K562 (cell line): Measurements from ENCODE around the gene LIX1L. TPM values are rescaled to one million over a fixed set of nuclear protein-coding genes. Genes with fewer than 3 reads are reported as not detected.

Experiments
- ATAC-seq: fragments of 200-7000 bp; cut with Tn5 transposase; 3 replicates; pipeline ENCODE4 v1.9.1; 2020; ENCODE audit warnings: moderate library complexity
- BruUV-seq: library from RNA; stranded (reverse); fragments of 400-500 nt; replicated peaks from 2 replicates; lab custom pipeline; 2021; lab: Mats Ljungman, UMichigan
- CTCF ChIA-PET: fragments of 300-600 bp; formaldehyde crosslinking; extraction: SDS; loops from one replicate; lab custom pipeline; 2021; ENCODE audit warnings: low intra/inter-chr PET ratio; lab: Yijun Ruan, JAX
- POLR2A ChIA-PET: fragments of 300-600, 350-650 bp; sonication (Branson Sonifier 250); formaldehyde crosslinking; extraction: SDS; loops from one replicate; lab custom pipeline; 2021; ENCODE audit warnings: antibody characterized with exemption, inconsistent platforms; lab: Yijun Ruan, JAX
- DNase-seq, 4 experiments: peaks; one replicate each; pipeline versions ENCODE4 v3.0.0 to v3.0.0-alpha.2; 2011 to 2018; ENCODE audit warnings: low spot score in 3 of 4, mixed read lengths in 3 of 4; ENCODE audit errors: extremely low read depth in 1 of 4
- FAIRE-seq: peaks from 2 replicates; lab custom pipeline; 2011; peaks lifted over from hg19 to GRCh38; lab: Jason Lieb, UNC
- H2AFZ ChIP-seq: 2 replicates; pipeline ENCODE4 v1.6.0; 2011; ENCODE audit warnings: low read depth, low read length, control low read depth, inconsistent platforms
- H3K27ac ChIP-seq: fragments of 200-600 bp; 3 replicates; pipeline ENCODE4 v1.8.0; 2011; ENCODE audit warnings: low read depth, mild to moderate bottlenecking, control low read depth, inconsistent platforms, low read length, moderate library complexity, mixed read lengths; ENCODE audit errors: extremely low read depth
- H3K27me3 ChIP-seq, 2 experiments: fragments of 300-600 bp in 1 of 2; 2 replicates in 1 of 2; 3 replicates in 1 of 2; pipeline versions ENCODE4 v1.6.0 to v1.8.0; 2011; ENCODE audit warnings: inconsistent platforms in 2 of 2, low read length in 2 of 2, mild to moderate bottlenecking in 1 of 2, mixed read lengths in 1 of 2, moderate library complexity in 1 of 2; ENCODE audit not compliant: control insufficient read depth in 2 of 2, insufficient read depth in 2 of 2
- H3K36me3 ChIP-seq: fragments of 300-600 bp; 3 replicates; pipeline ENCODE4 v1.8.0; 2011; ENCODE audit warnings: mild to moderate bottlenecking, low read length, inconsistent platforms; ENCODE audit not compliant: control insufficient read depth, insufficient read depth
- H3K4me1 ChIP-seq, 2 experiments: fragments of 200-600 bp in 1 of 2; replicated peaks in 1 of 2; 2 replicates in 1 of 2; 3 replicates in 1 of 2; pipeline versions ENCODE4 v1.5.1 to v1.8.0; 2011; ENCODE audit warnings: inconsistent platforms in 2 of 2, low read length in 2 of 2, mild to moderate bottlenecking in 1 of 2, mixed read lengths in 1 of 2, moderate library complexity in 1 of 2; ENCODE audit not compliant: control insufficient read depth in 2 of 2, insufficient read depth in 2 of 2
- H3K4me2 ChIP-seq: 2 replicates; pipeline ENCODE4 v1.6.1; 2011; ENCODE audit warnings: low read length, control low read depth, inconsistent platforms, mixed read lengths; ENCODE audit not compliant: insufficient read depth
- H3K4me3 ChIP-seq: fragments of 200-600 bp; sonication (generic), shearing (Covaris generic); 2 replicates; pipeline ENCODE4 v1.5.1; 2016; ENCODE audit warnings: control low read depth, inconsistent platforms
- H3K79me2 ChIP-seq: fragments of 200-600 bp; 3 replicates; pipeline ENCODE4 v1.8.0; 2011; ENCODE audit warnings: low read length, inconsistent platforms; ENCODE audit not compliant: control insufficient read depth, insufficient read depth
- H3K9ac ChIP-seq, 2 experiments: 2 replicates each; pipeline versions ENCODE4 v1.6.0 to v1.6.1; 2011; ENCODE audit warnings: low read depth in 2 of 2, low read length in 2 of 2, control low read depth in 1 of 2, inconsistent platforms in 1 of 2, mild to moderate bottlenecking in 1 of 2, mixed read lengths in 1 of 2; ENCODE audit not compliant: insufficient read depth in 1 of 2
- H3K9me1 ChIP-seq: one replicate; pipeline ENCODE4 v1.6.0; 2011; ENCODE audit warnings: inconsistent platforms, mild to moderate bottlenecking, low read length, moderate library complexity; ENCODE audit not compliant: control insufficient read depth, insufficient read depth
- H3K9me3 ChIP-seq: replicated peaks from 2 replicates; pipeline ENCODE4 v1.5.1; 2011; ENCODE audit warnings: low read depth, low read length, inconsistent platforms; ENCODE audit not compliant: control insufficient read depth, insufficient read depth
- H4K20me1 ChIP-seq: replicated peaks from 2 replicates; pipeline ENCODE4 v1.6.1; 2011; ENCODE audit warnings: low read length, inconsistent platforms, mixed read lengths; ENCODE audit not compliant: control insufficient read depth, insufficient read depth
- CCNT2 ChIP-seq: IDR thresholded peaks from 2 replicates; pipeline ENCODE4 v1.6.1; 2011; ENCODE audit warnings: borderline replicate concordance, low read depth, mild to moderate bottlenecking, moderate library complexity, mixed read lengths, low read length; ENCODE audit not compliant: insufficient read length; ENCODE audit errors: extremely low read depth
- KDM1A ChIP-seq, 2 experiments: fragments of 450-650 bp; IDR thresholded peaks; 2 replicates each; pipeline ENCODE4 v1.6.1; 2016; ENCODE audit warnings: mild to moderate bottlenecking in 2 of 2
- ZC3H11A ChIP-seq: IDR thresholded peaks from 2 replicates; pipeline ENCODE4 v1.6.1; 2012; ENCODE audit warnings: low read depth, low read length, improper control_type of control experiment
- ZNF395 ChIP-seq: fragments of 200-800 bp; sonication (Bioruptor generic); IDR thresholded peaks from 2 replicates; pipeline ENCODE4 v1.6.1; 2017; ENCODE audit warnings: missing genetic modification characterization, missing compliant biosample characterization
- WGBS: fragments of 100-300 bp; shearing (Covaris generic); methylation state at CpG from one replicate; pipeline ENCODE4 v1.1.6; 2016; ENCODE audit warnings: low coverage, mixed read lengths; ENCODE audit not compliant: insufficient coverage; ENCODE audit errors: missing lambda C conversion rate; 5-methylcytosine and 5-hydroxymethylcytosine counted together
- in situ Hi-C: fragments of 300-500 bp; cut with MboI; formaldehyde crosslinking; loops from 4 replicates; pipeline ENCODE4 v1.15.0; 2018; ENCODE audit warnings: inconsistent platforms, mixed read lengths
- intact Hi-C: fragments of 100-400 bp; cut with micrococcal nuclease; formaldehyde crosslinking; loops from 2 replicates; pipeline ENCODE4 v1.14.2; 2022
- polyA plus RNA-seq, 8 experiments: library from polyadenylated mRNA; depleted of rRNA in 4 of 8; stranded (reverse) in 5 of 8; unstranded in 3 of 8; fragments of >200 nt; fragmentation: Nextera tagmentation in 2 of 8; fragmentation: Illumina TruSeq in 1 of 8; extraction: Ambion mirVana in 2 of 8; extraction: Trizol in 1 of 8; gene quantifications; 2 replicates each; pipeline versions ENCODE4 v1.2.1 to v1.2.3, GENCODE V29; 2011 to 2014; ENCODE audit warnings: inconsistent platforms in 1 of 8, missing spikeins in 1 of 8
- total RNA-seq, 7 experiments: library from RNA; depleted of rRNA in 6 of 7; stranded (reverse); fragments of >200 nt in 6 of 7; fragmentation: Illumina TruSeq in 2 of 7; extraction: Trizol in 2 of 7; gene quantifications; 2 replicates each; pipeline versions ENCODE4 v1.2.1 to v1.2.3, GENCODE V29; 2011 to 2021; ENCODE audit warnings: low replicate concordance in 1 of 7

Gene LIX1L
- total and polyA plus RNA-seq, 9 of the 15 experiments (the other 6 are each of a cell fraction or from before 2014, with no cell fraction given): 4.6 to 26.5 (median 12.5) TPM

DNA sequence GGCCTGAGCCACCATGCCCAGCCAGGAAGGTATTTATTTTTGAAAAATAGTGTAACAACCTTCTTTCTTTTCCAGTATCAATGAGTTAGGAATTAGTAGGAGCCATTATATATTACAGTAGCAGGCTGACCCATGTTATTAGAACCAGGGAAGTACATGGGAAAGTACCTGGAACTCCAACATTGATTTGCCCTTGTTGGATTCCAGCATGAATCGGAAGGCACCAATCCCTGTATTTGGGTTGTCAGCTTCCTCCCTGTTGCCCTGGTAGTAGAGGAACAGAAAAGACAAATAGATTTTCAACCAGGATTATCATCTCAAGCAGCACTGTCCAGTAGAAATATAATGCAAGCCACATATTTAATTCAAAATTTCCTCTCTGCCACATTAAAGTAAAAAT is 20.4 kb downstream of the LIX1L start (continued):
- TF ChIP-seq ZNF395 (CRISPR knock-in tag) (no peak), ZC3H11A (no peak), KDM1A (IDR thresholded peaks at IDR 0.05) (no peak)

- Histone ChIP-seq H3K9me3 (no peaks in the 10 kb centered on the region), H3K79me2 (no peaks in the 10 kb centered on the region; the same call in 2 of the 3 replicates), H2AFZ (no peak overlapping the region), H3K4me3 (no peak overlapping the region), H3K4me2 (no peak overlapping the region), H3K27ac (no peak overlapping the region), H3K9me1 (peaks cover 3% of the 10 kb centered on the region), H3K27me3 (no peaks in the 10 kb centered on the region), H4K20me1 (no peaks in the 10 kb centered on the region), H3K9ac (no peak overlapping the region), H3K36me3 (peaks cover 16% of the 10 kb centered on the region; the same call in 1 of the 3 replicates), H3K4me1 (peaks cover 4 to 12% of the 10 kb centered on the region in 2 experiments; a peak in 3 of 5 replicates)
- in situ Hi-C loops: no loop called here
- no peak for FAIRE-seq
- TF ChIP-seq CCNT2: no peak
- DNase-seq: no peak
- intact Hi-C loops: no loop called here
- WGBS: 95% methylated on average over 8 of the region's 8 CpGs
- POLR2A ChIA-PET: interaction anchor here (0.5 to 2.5 kb wide), 4 partner anchors 9 to 140 kb away, joined by 3 to 15 read pairs (median 3); partner anchors contain the start of genes ANKRD34A, ANKRD35, POLR3GL and RBM8A
- ATAC-seq: no peak
- CTCF ChIA-PET: no interaction called here
- no TSS peak for BruUV-seq
Observed at GRCh38 chr1:145936247-145936646, 21.6 kb downstream of the LIX1L start.
